Esophagus (tissue), 2 donors: ENCODE data around the gene VRK2. TPM values are rescaled to one million over a fixed set of nuclear protein-coding genes. Genes with fewer than 3 reads are reported as not detected.
"Not testable (repeated sequence)": the region's sequence is repeated elsewhere in the genome, so short reads cannot be mapped to it uniquely, and the experiment has no call there.

Experiments
- H3K27ac ChIP-seq, 2 donors: one replicate each; pipeline ENCODE4 v1.5.1; 2013; ENCODE audit warnings: low read depth in 2 of 2, mild to moderate bottlenecking in 2 of 2, inconsistent platforms in 1 of 2, low read length in 1 of 2, moderate library complexity in 1 of 2
- H3K27me3 ChIP-seq, 2 donors: one replicate each; pipeline ENCODE4 v1.6.1; 2013; ENCODE audit warnings: low read length in 2 of 2, control low read depth in 1 of 2, mild to moderate bottlenecking in 1 of 2; ENCODE audit not compliant: insufficient read depth in 2 of 2, control insufficient read depth in 1 of 2
- H3K36me3 ChIP-seq, 2 donors: one replicate each; pipeline ENCODE4 v1.6.1; 2013; ENCODE audit warnings: low read length in 1 of 2; ENCODE audit not compliant: control insufficient read depth in 2 of 2, insufficient read depth in 2 of 2
- H3K4me1 ChIP-seq, 2 donors: one replicate each; pipeline ENCODE4 v1.6.1; 2013; ENCODE audit warnings: low read length in 1 of 2; ENCODE audit not compliant: control insufficient read depth in 2 of 2, insufficient read depth in 2 of 2
- H3K4me3 ChIP-seq, 2 donors: one replicate each; pipeline ENCODE4 v1.5.1; 2013; ENCODE audit warnings: low read length in 2 of 2, mild to moderate bottlenecking in 2 of 2, low read depth in 1 of 2, moderate library complexity in 1 of 2
- H3K9me3 ChIP-seq, 2 donors: one replicate each; pipeline ENCODE4 v1.6.1; 2013; ENCODE audit warnings: mild to moderate bottlenecking in 2 of 2, low read depth in 1 of 2, low read length in 1 of 2, moderate library complexity in 1 of 2; ENCODE audit not compliant: control insufficient read depth in 2 of 2, insufficient read depth in 1 of 2
- WGBS, 2 donors: extraction: QIAGEN DNeasy Blood & Tissue Kit; methylation state at CpG; one replicate each; pipeline ENCODE4 v1.1.7; 2013; 5-methylcytosine and 5-hydroxymethylcytosine counted together
- polyA plus RNA-seq, 2 donors: library from polyadenylated mRNA; stranded (reverse); fragments of 200-250 nt; gene quantifications; one replicate each; pipeline ENCODE4 v1.2.3, GENCODE V29; 2013
- donor health status: healthy with polysubstance abuse.
- donor health status: Bipolar disorder and iron deficiency.

The VRK2 gene
- polyA plus RNA-seq, 2 donors = 9.4 to 18.4 TPM

GRCh38 chr2:58099096-58099769 lies 52.6 kb downstream of the VRK2 start:
- Histone ChIP-seq H3K4me1 (no peaks in the 10 kb centered on the region), H3K27me3 (no peaks in the 10 kb centered on the region), H3K27ac (no peak overlapping the region), H3K36me3 (no peaks in the 10 kb centered on the region), H3K4me3 (no peak overlapping the region), H3K9me3 (no peaks in the 10 kb centered on the region)
- WGBS, 2 donors = 84 to 86% methylated on average over 4 of the region's 4 CpGs

- H3K27ac ChIP-seq = no peak overlapping the region
- H3K27me3 ChIP-seq = no peaks in the 10 kb centered on the region
- no peaks in the 10 kb centered on the region for H3K9me3 ChIP-seq
- H3K4me3 ChIP-seq = no peak overlapping the region
- no peaks in the 10 kb centered on the region for H3K36me3 ChIP-seq
- no peaks in the 10 kb centered on the region for H3K4me1 ChIP-seq
These were observed 54.9 kb downstream of the VRK2 start for GRCh38 chr2:58101500-58101899.

- no peak overlapping the region for H3K27ac ChIP-seq
- H3K36me3 ChIP-seq = no peaks in the 10 kb centered on the region
These were observed 60.3 kb downstream of the VRK2 start for GRCh38 chr2:58106896-58107295.

GRCh38 chr2:58107803-58108710 lies 61.5 kb downstream of the VRK2 start:
- H3K4me3 ChIP-seq = no peak overlapping the region
- no peaks in the 10 kb centered on the region for H3K4me1 ChIP-seq
- no peaks in the 10 kb centered on the region for H3K27me3 ChIP-seq
- no peaks in the 10 kb centered on the region for H3K36me3 ChIP-seq
- 60 to 76% methylated on average over 10 of the region's 10 CpGs for WGBS, 2 donors
- H3K27ac ChIP-seq = peak overlapping the region; percentile 79 to 85
- H3K9me3 ChIP-seq = no peaks in the 10 kb centered on the region

More at GRCh38 chr2:58106896-58107295, 60.3 kb downstream of the VRK2 start:
- no peaks in the 10 kb centered on the region for H3K9me3 ChIP-seq
- H3K27me3 ChIP-seq = no peaks in the 10 kb centered on the region
- no peak overlapping the region for H3K4me3 ChIP-seq
- no peaks in the 10 kb centered on the region for H3K4me1 ChIP-seq

GRCh38 chr2:58109481-58109880 lies 62.9 kb downstream of the VRK2 start:
- H3K27me3 ChIP-seq = no peaks in the 10 kb centered on the region
- H3K4me1 ChIP-seq = no peaks in the 10 kb centered on the region
- 93 to 98% methylated on average over 2 of the region's 2 CpGs for WGBS, 2 donors
- peak overlapping the region; percentile 7 to 49 for H3K27ac ChIP-seq
- H3K9me3 ChIP-seq = no peaks in the 10 kb centered on the region
- no peaks in the 10 kb centered on the region for H3K36me3 ChIP-seq
- H3K4me3 ChIP-seq = no peak overlapping the region

- no peaks in the 10 kb centered on the region for H3K9me3 ChIP-seq
- no peak overlapping the region for H3K4me3 ChIP-seq
- 95 to 98% methylated on average over 6 of the region's 6 CpGs for WGBS, 2 donors
- H3K27me3 ChIP-seq = no peaks in the 10 kb centered on the region
- no peaks in the 10 kb centered on the region for H3K4me1 ChIP-seq
- H3K27ac ChIP-seq = peak overlapping the region in 1 of 2 donors; percentile 64
- no peaks in the 10 kb centered on the region for H3K36me3 ChIP-seq
These were observed 64.2 kb downstream of the VRK2 start for GRCh38 chr2:58110765-58111164.

GRCh38 chr2:58113563-58113962 lies 67.0 kb downstream of the VRK2 start:
- not testable (repeated sequence) for H3K27me3 ChIP-seq, H3K4me3 ChIP-seq, H3K36me3 ChIP-seq, H3K9me3 ChIP-seq, H3K4me1 ChIP-seq
- 82 to 86% methylated on average over 9 of the region's 9 CpGs for WGBS, 2 donors
- H3K27ac ChIP-seq = peak overlapping the region; percentile 63 to 85

- no peaks in the 10 kb centered on the region for H3K36me3 ChIP-seq
- H3K4me1 ChIP-seq = no peaks in the 10 kb centered on the region
- 95 to 96% methylated on average over 5 of the region's 5 CpGs for WGBS, 2 donors
- no peaks in the 10 kb centered on the region for H3K27me3 ChIP-seq
- H3K27ac ChIP-seq = no peak overlapping the region
- no peaks in the 10 kb centered on the region for H3K9me3 ChIP-seq
- no peak overlapping the region for H3K4me3 ChIP-seq
These were observed 74.1 kb downstream of the VRK2 start for GRCh38 chr2:58120626-58121229.

- no peaks in the 10 kb centered on the region for H3K4me1 ChIP-seq
- H3K9me3 ChIP-seq = no peaks in the 10 kb centered on the region
- H3K36me3 ChIP-seq = no peaks in the 10 kb centered on the region
- 79 to 80% methylated on average over 3 of the region's 3 CpGs for WGBS, 2 donors
- H3K27me3 ChIP-seq = no peaks in the 10 kb centered on the region
- no peak overlapping the region for H3K27ac ChIP-seq
- H3K4me3 ChIP-seq = no peak overlapping the region
These were observed 75.4 kb downstream of the VRK2 start for GRCh38 chr2:58122040-58122439.
